ENCODE data around the gene MRNIP.

The MRNIP gene

GRCh38 chr5:179870952-179871351 lies 12.3 kb upstream of the MRNIP start:
- DNase-seq: no peak

GRCh38 chr5:179870403-179870903 lies 11.8 kb upstream of the MRNIP start:
- no peak for DNase-seq

- DNase-seq: no peak
Measured at GRCh38 chr5:179869641-179870402, 11.2 kb upstream of the MRNIP start.

GRCh38 chr5:179869101-179869500 lies 10.5 kb upstream of the MRNIP start:
- no peak for DNase-seq

GRCh38 chr5:179868541-179868940 lies 9.9 kb upstream of the MRNIP start:
- no peak for DNase-seq

GRCh38 chr5:179867476-179867875 lies 8.9 kb upstream of the MRNIP start:
- DNase-seq: no peak

- no peak for DNase-seq
Measured at GRCh38 chr5:179867079-179867465, 8.5 kb upstream of the MRNIP start.

GRCh38 chr5:179866241-179867078 lies 7.8 kb upstream of the MRNIP start:
- no peak for DNase-seq

GRCh38 chr5:179865491-179866240 lies 7.0 kb upstream of the MRNIP start:
- DNase-seq: no peak

GRCh38 chr5:179864686-179865085 lies 6.1 kb upstream of the MRNIP start:
- no peak for DNase-seq

GRCh38 chr5:179863449-179864085 lies 5.0 kb upstream of the MRNIP start:
- no peak for DNase-seq

- DNase-seq: no peak
Measured at GRCh38 chr5:179862891-179863290, 4.3 kb upstream of the MRNIP start.

- no peak for DNase-seq
Measured at GRCh38 chr5:179862296-179862695, 3.7 kb upstream of the MRNIP start.

GRCh38 chr5:179860301-179860700 lies 1.7 kb upstream of the MRNIP start:
- DNase-seq: no peak

GRCh38 chr5:179858241-179858585 lies 404 bp downstream of the MRNIP start:
- no peak for DNase-seq

GRCh38 chr5:179854356-179854755 lies 4.3 kb downstream of the MRNIP start:
- no peak for DNase-seq

- peak; percentile 27 to 32 for DNase-seq
Measured at GRCh38 chr5:179852993-179853547, 5.5 kb downstream of the MRNIP start.

- no peak for DNase-seq
Measured at GRCh38 chr5:179841621-179842020, 17.0 kb downstream of the MRNIP start.

GRCh38 chr5:179840766-179841165 lies 17.9 kb downstream of the MRNIP start:
- no peak for DNase-seq

- no peak for DNase-seq
Measured at GRCh38 chr5:179840321-179840720, 18.3 kb downstream of the MRNIP start.

- no peak for DNase-seq
Measured at GRCh38 chr5:179839328-179840256, 19.0 kb downstream of the MRNIP start.

All from inflammatory macrophage (primary cell).